Measurements from ENCODE around the gene SPIN2A. TPM values are rescaled to one million over a fixed set of nuclear protein-coding genes. Genes with fewer than 3 reads are reported as not detected.
"Not testable (repeated sequence)": the region's sequence is repeated elsewhere in the genome, so short reads cannot be mapped to it uniquely, and the experiment has no call there.

SPIN2A gene
- total RNA-seq (2022) (0.91 and 1.6 TPM in 2 replicates), Bru-seq, nascent RNA (percentile 10 among the genes with signal in this experiment), BruChase-seq, experiment 1, labeled RNA remaining after a 2-hour chase (not detected), BruChase-seq, experiment 2, labeled RNA remaining after a 6-hour chase (not detected)
- long read RNA-seq: 0 reads

GRCh38 chrX:57137073-57137472, at the start of gene SPIN2A:
Gene SPIN2A, minus strand, starts transcription at chrX:57137397. Its CDS starts 800 bp downstream, at chrX:57136597.
- CTCF ChIA-PET; H3K36me3 ChIP-seq (ENCODE audit: control insufficient read depth, insufficient read depth, low read length); H3K4me1 ChIP-seq; BruUV-seq (replicated peaks); H3K4me3 Mint-ChIP-seq (ENCODE audit: unreplicated experiment); H3K9me3 Mint-ChIP-seq (ENCODE audit: unreplicated experiment); H3K9me3 ChIP-seq; H3K27me3 Mint-ChIP-seq (ENCODE audit: insufficient read depth, unreplicated experiment); H3K4me1 Mint-ChIP-seq (ENCODE audit: low read depth, unreplicated experiment); H3K36me3 Mint-ChIP-seq (ENCODE audit: insufficient read depth, unreplicated experiment); POLR2A ChIA-PET; DNase-seq; H3K27ac Mint-ChIP-seq (ENCODE audit: unreplicated experiment); H3K4me3 ChIP-seq (ENCODE audit: low read depth, low read length); intact Hi-C loops (cut with micrococcal nuclease; ENCODE audit: unreplicated experiment); H3K27me3 ChIP-seq (replicated peaks; ENCODE audit: control insufficient read depth, insufficient read depth, low read length): not testable (repeated sequence)

- no peaks in the 10 kb centered on the region for H3K27me3 ChIP-seq (replicated peaks; ENCODE audit: control insufficient read depth, insufficient read depth, low read length)
- no TSS peak for BruUV-seq (replicated peaks)
- Mint-ChIP-seq H3K27me3 (ENCODE audit: insufficient read depth, unreplicated experiment) (no peaks in the 10 kb centered on the region), H3K4me3 (ENCODE audit: unreplicated experiment) (no peak overlapping the region), H3K4me1 (ENCODE audit: low read depth, unreplicated experiment) (no peaks in the 10 kb centered on the region), H3K9me3 (ENCODE audit: unreplicated experiment) (peaks cover 10% of the 10 kb centered on the region), H3K36me3 (ENCODE audit: insufficient read depth, unreplicated experiment) (no peaks in the 10 kb centered on the region), H3K27ac (ENCODE audit: unreplicated experiment) (no peak overlapping the region)
- ChIA-PET CTCF (no interaction called here), POLR2A (no interaction called here)
- TF ChIP-seq CTCF (IDR thresholded peaks at IDR 0.05; ENCODE audit: insufficient read depth in 1 of 2, low read depth in 1 of 2, low read length in 1 of 2, severe bottlenecking in 1 of 2, unreplicated experiment in 1 of 2): no peak
- no peaks in the 10 kb centered on the region for H3K36me3 ChIP-seq (ENCODE audit: control insufficient read depth, insufficient read depth, low read length)
- intact Hi-C loops (cut with micrococcal nuclease; ENCODE audit: unreplicated experiment): no loop called here
- no peaks in the 10 kb centered on the region for H3K9me3 ChIP-seq
- DNase-seq: no peak
- H3K4me1 ChIP-seq: no peaks in the 10 kb centered on the region
- no peak overlapping the region for H3K4me3 ChIP-seq (ENCODE audit: low read depth, low read length)
These were observed 41.4 kb upstream of the SPIN2A start for GRCh38 chrX:57178605-57179004.

- H3K4me3 ChIP-seq (ENCODE audit: low read depth, low read length): no peak overlapping the region
These were observed 39.9 kb upstream of the SPIN2A start for GRCh38 chrX:57177070-57177469.

More at GRCh38 chrX:57177070-57177469, 39.9 kb upstream of the SPIN2A start:
- Histone ChIP-seq H3K9me3 (no peaks in the 10 kb centered on the region), H3K27me3 (replicated peaks; ENCODE audit: control insufficient read depth, insufficient read depth, low read length) (no peaks in the 10 kb centered on the region), H3K36me3 (ENCODE audit: control insufficient read depth, insufficient read depth, low read length) (no peaks in the 10 kb centered on the region), H3K4me1 (no peaks in the 10 kb centered on the region)
- intact Hi-C loops (cut with micrococcal nuclease; ENCODE audit: unreplicated experiment): no loop called here
- no peaks in the 10 kb centered on the region for H3K9me3 Mint-ChIP-seq (ENCODE audit: unreplicated experiment)
- H3K36me3 Mint-ChIP-seq (ENCODE audit: insufficient read depth, unreplicated experiment): no peaks in the 10 kb centered on the region
- no peaks in the 10 kb centered on the region for H3K4me1 Mint-ChIP-seq (ENCODE audit: low read depth, unreplicated experiment)
- BruUV-seq (replicated peaks): no TSS peak
- CTCF ChIA-PET: no interaction called here
- no peak overlapping the region for H3K4me3 Mint-ChIP-seq (ENCODE audit: unreplicated experiment)
- no peaks in the 10 kb centered on the region for H3K27me3 Mint-ChIP-seq (ENCODE audit: insufficient read depth, unreplicated experiment)
- no peak overlapping the region for H3K27ac Mint-ChIP-seq (ENCODE audit: unreplicated experiment)
- POLR2A ChIA-PET: no interaction called here
- no peak for DNase-seq
- TF ChIP-seq CTCF (IDR thresholded peaks at IDR 0.05; ENCODE audit: insufficient read depth in 1 of 2, low read depth in 1 of 2, low read length in 1 of 2, severe bottlenecking in 1 of 2, unreplicated experiment in 1 of 2): no peak
